NCI-H2196 treated with DMSO at 0.1 percent for 48 hours (cell line): ENCODE data around the gene ATN1.

Source experiments
- DNase-seq: peaks from one replicate; lab custom pipeline; 2025; ENCODE audit not compliant: unreplicated experiment; lab: John Stamatoyannopoulos, UW

ATN1 gene

GRCh38 chr12:6957741-6958608 lies 30.2 kb downstream of the ATN1 start:
- no peak for DNase-seq

GRCh38 chr12:6958609-6959057 lies 30.9 kb downstream of the ATN1 start:
- no peak for DNase-seq

- DNase-seq, result no peak
These were observed 31.5 kb downstream of the ATN1 start for GRCh38 chr12:6959058-6959804.

GRCh38 chr12:6959805-6960592 lies 32.2 kb downstream of the ATN1 start:
- DNase-seq, result no peak

- DNase-seq, result no peak
These were observed 33.0 kb downstream of the ATN1 start for GRCh38 chr12:6960593-6961277.

- DNase-seq, result no peak
These were observed 33.5 kb downstream of the ATN1 start for GRCh38 chr12:6961278-6961694.

GRCh38 chr12:6961695-6962284 lies 34.0 kb downstream of the ATN1 start:
- DNase-seq, result peak; percentile 39

GRCh38 chr12:6962285-6963015 lies 34.7 kb downstream of the ATN1 start:
- no peak for DNase-seq

GRCh38 chr12:6963016-6963731 lies 35.4 kb downstream of the ATN1 start:
- DNase-seq, result peak; percentile 47

- DNase-seq, result no peak
These were observed 36.1 kb downstream of the ATN1 start for GRCh38 chr12:6963791-6964413.

- DNase-seq, result no peak
These were observed 36.9 kb downstream of the ATN1 start for GRCh38 chr12:6964605-6965025.

GRCh38 chr12:6965026-6965661 lies 37.4 kb downstream of the ATN1 start:
- DNase-seq, result peak; percentile 47

- DNase-seq, result no peak
These were observed 38.0 kb downstream of the ATN1 start for GRCh38 chr12:6965714-6966113.

- DNase-seq, result no peak
These were observed 38.6 kb downstream of the ATN1 start for GRCh38 chr12:6966351-6966750.

- DNase-seq, result no peak
These were observed 39.9 kb downstream of the ATN1 start for GRCh38 chr12:6967651-6968100.

GRCh38 chr12:6968426-6968825 lies 40.7 kb downstream of the ATN1 start:
- no peak for DNase-seq

GRCh38 chr12:6970096-6970527 lies 42.4 kb downstream of the ATN1 start:
- no peak for DNase-seq

GRCh38 chr12:6974180-6974579 lies 46.4 kb downstream of the ATN1 start:
- no peak for DNase-seq
